ENCODE measurements around the gene THTPA. TPM values are rescaled to one million over a fixed set of nuclear protein-coding genes. Genes with fewer than 3 reads are reported as not detected.

THTPA gene
- total and polyA plus RNA-seq, 2 of the 4 experiments (the other 2 are of a cell fraction) = 5.0 to 9.2 TPM

DNA sequence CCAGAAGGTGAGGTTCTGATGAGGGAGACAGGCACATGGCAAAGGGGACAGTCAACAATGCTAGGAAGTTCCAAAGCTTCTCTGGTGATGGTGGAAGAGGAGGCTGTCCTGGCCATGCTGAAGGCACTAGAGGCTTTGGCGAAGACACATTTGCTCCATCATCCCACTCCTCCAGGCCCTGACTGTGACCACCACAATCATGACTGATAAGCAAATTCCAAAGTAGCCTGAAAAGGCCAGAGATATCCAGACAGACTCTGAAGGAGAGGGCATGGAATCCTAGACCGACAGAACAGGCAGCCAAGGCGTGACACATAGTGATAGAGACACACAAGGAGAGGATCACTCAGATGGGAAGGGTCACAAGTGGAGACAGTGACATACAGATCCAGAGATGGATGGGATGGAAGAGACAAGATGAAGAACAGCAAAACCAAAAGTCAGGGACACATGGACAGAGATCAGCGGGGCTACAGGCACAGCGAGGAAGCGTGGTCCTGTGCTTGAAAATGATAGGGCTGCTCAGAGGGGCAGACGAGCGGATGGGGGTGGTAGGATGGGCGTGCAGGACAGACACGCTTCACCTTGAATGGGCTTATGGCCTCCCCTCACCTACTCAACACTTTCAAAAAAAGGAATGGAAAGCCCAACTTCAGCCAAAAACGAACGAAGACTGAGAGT is 5.8 kb upstream of the THTPA start:
- POLR2A ChIA-PET (ENCODE audit: unreplicated experiment) = no interaction called here
- Histone ChIP-seq H3K9ac (ENCODE audit: low read depth, low read length) (0 out of 2 replicates have a peak overlapping the region, but pooled peaks have one; percentile 25), H3K18ac (ENCODE audit: low read depth, low read length) (no peak overlapping the region)

More for the DNA sequence above, 5.8 kb upstream of the THTPA start:
- H2BK20ac ChIP-seq (ENCODE audit: low read depth, low read length) = no peak overlapping the region
- intact Hi-C loops (cut with micrococcal nuclease) = no loop called here
- peak overlapping the region in 1 of 2 experiments; percentile 59; a peak in 1 of 4 replicates for H4K8ac ChIP-seq (ENCODE audit: low read depth in 2 of 2, low read length in 2 of 2)
- H3K36me3 ChIP-seq (ENCODE audit: control insufficient read depth, insufficient read depth, low read length) = no peaks in the 10 kb centered on the region
- no peak overlapping the region for H3K23ac ChIP-seq (ENCODE audit: low read depth, low read length)
- peaks cover 9% of the 10 kb centered on the region for H3K4me1 ChIP-seq (ENCODE audit: control insufficient read depth, insufficient read depth, low read length)
- TF ChIP-seq CEBPB (IDR thresholded peaks at IDR 0.05; ENCODE audit: low read depth, low read length) (no peak), MAFK (IDR thresholded peaks at IDR 0.05; ENCODE audit: low read depth, low read length) (no peak), MXI1 (IDR thresholded peaks at IDR 0.05; ENCODE audit: borderline replicate concordance, low read depth, low read length) (no peak), RFX5 (IDR thresholded peaks at IDR 0.05; ENCODE audit: low read depth, low read length) (no peak), CHD1 (IDR thresholded peaks at IDR 0.05; ENCODE audit: low read depth, low read length) (no peak), BHLHE40 (IDR thresholded peaks at IDR 0.05; ENCODE audit: low read depth, low read length) (no peak), RAD21 (IDR thresholded peaks at IDR 0.05; ENCODE audit: low read length) (no peak), RCOR1 (IDR thresholded peaks at IDR 0.05; ENCODE audit: insufficient replicate concordance, low read length) (no peak)
- TF ChIP-seq, protein P1, sequence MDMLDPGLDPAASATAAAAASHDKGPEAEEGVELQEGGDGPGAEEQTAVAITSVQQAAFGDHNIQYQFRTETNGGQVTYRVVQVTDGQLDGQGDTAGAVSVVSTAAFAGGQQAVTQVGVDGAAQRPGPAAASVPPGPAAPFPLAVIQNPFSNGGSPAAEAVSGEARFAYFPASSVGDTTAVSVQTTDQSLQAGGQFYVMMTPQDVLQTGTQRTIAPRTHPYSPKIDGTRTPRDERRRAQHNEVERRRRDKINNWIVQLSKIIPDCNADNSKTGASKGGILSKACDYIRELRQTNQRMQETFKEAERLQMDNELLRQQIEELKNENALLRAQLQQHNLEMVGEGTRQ (IDR thresholded peaks at IDR 0.05; ENCODE audit: low read depth, low read length) = no peak
- TF ChIP-seq, protein P2, sequence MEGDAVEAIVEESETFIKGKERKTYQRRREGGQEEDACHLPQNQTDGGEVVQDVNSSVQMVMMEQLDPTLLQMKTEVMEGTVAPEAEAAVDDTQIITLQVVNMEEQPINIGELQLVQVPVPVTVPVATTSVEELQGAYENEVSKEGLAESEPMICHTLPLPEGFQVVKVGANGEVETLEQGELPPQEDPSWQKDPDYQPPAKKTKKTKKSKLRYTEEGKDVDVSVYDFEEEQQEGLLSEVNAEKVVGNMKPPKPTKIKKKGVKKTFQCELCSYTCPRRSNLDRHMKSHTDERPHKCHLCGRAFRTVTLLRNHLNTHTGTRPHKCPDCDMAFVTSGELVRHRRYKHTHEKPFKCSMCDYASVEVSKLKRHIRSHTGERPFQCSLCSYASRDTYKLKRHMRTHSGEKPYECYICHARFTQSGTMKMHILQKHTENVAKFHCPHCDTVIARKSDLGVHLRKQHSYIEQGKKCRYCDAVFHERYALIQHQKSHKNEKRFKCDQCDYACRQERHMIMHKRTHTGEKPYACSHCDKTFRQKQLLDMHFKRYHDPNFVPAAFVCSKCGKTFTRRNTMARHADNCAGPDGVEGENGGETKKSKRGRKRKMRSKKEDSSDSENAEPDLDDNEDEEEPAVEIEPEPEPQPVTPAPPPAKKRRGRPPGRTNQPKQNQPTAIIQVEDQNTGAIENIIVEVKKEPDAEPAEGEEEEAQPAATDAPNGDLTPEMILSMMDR (conservative IDR thresholded peaks at IDR 0.05; ENCODE audit: low read depth, low read length) = no peak
- H3K27me3 ChIP-seq (ENCODE audit: control insufficient read depth, insufficient read depth, low read length) = no peaks in the 10 kb centered on the region; the same call in 1 of the 2 replicates
- 0 out of 2 replicates have a peak overlapping the region, but pooled peaks have one; percentile 22 for H3K4ac ChIP-seq (ENCODE audit: low read depth, low read length)
- no peak overlapping the region for H2BK15ac ChIP-seq (ENCODE audit: low read depth, low read length)
- peak overlapping the region; percentile 31 for H2AK9ac ChIP-seq (replicated peaks; ENCODE audit: low read depth, low read length, poor library complexity)
- no peaks in the 10 kb centered on the region for H4K20me1 ChIP-seq (ENCODE audit: insufficient read depth, low read length)
- H3K9me3 ChIP-seq (ENCODE audit: control insufficient read depth, insufficient read depth, low read length) = no peaks in the 10 kb centered on the region
- no peaks in the 10 kb centered on the region for H3K79me1 ChIP-seq (ENCODE audit: low read depth in 1 of 2, low read length in 2 of 2)
- dilution Hi-C loops (cut with HindIII; ENCODE audit: low sequenced_read_pairs, unreplicated experiment) = no loop called here
- in situ Hi-C loops (cut with MboI; ENCODE audit: low sequenced_read_pairs) = loop anchor here (10.0 kb wide), 1 partner anchor 225 kb away; the partner anchor contains the start of gene PABPN1
- H3K14ac ChIP-seq (replicated peaks; ENCODE audit: low read depth, low read length) = no peak overlapping the region
- no peak overlapping the region for H2BK120ac ChIP-seq (ENCODE audit: low read depth, low read length)
- H2AK5ac ChIP-seq (ENCODE audit: low read depth, low read length) = 0 out of 2 replicates have a peak overlapping the region, but pooled peaks have one; percentile 27
- DNase-seq = no peak
- no TSS peak for BruUV-seq (replicated peaks)
- no peak overlapping the region for H3K56ac ChIP-seq (ENCODE audit: extremely low read depth, insufficient read depth, low read length)
- H3K4me3 ChIP-seq (ENCODE audit: insufficient read depth, low read depth, low read length) = peak overlapping the region; percentile 64
- H4K91ac ChIP-seq (ENCODE audit: insufficient read depth, low read depth, low read length) = no peak overlapping the region; the same call in 1 of the 2 replicates
- no peak for ATAC-seq (ENCODE audit: low read depth)
- H3K9me1 ChIP-seq (ENCODE audit: insufficient read depth, low read length) = peaks cover 10% of the 10 kb centered on the region
- no peak overlapping the region for H2BK5ac ChIP-seq (ENCODE audit: low read depth, low read length, poor library complexity, severe bottlenecking)
- peak overlapping the region; percentile 26; the same call in 1 of the 2 replicates for H4K5ac ChIP-seq (ENCODE audit: low read depth, low read length)
- CTCF ChIA-PET = interaction anchor here (0.7 to 1.2 kb wide), 2 partner anchors 68 to 72 kb away, joined by 3 to 4 read pairs; no protein-coding TSS in a partner anchor
- H3K4me2 ChIP-seq (ENCODE audit: low read depth, low read length) = peak overlapping the region; percentile 87
- WGBS, 2 experiments (ENCODE audit: extremely low coverage in 2 of 2, insufficient read length in 1 of 2) = 30% methylated on average over 2 of the region's 12 CpGs; no CpG with 5 or more reads in 1 of the 2 experiments
- peak overlapping the region; percentile 88 for H2AFZ ChIP-seq (replicated peaks; ENCODE audit: low read length, poor library complexity)
- H3K27ac ChIP-seq (ENCODE audit: insufficient read depth, low read length) = no peak overlapping the region

Data from IMR-90 (cell line).